GM19351 (cell line): ENCODE data around the gene SCGB1D4.
"Not testable (repeated sequence)": the region's sequence is repeated elsewhere in the genome, so short reads cannot be mapped to it uniquely, and the experiment has no call there.

Source experiments
- ATAC-seq: cut with Tn5 transposase; IDR thresholded peaks from one replicate; pipeline ENCODE4 v1.9.1; 2021; ENCODE audit warnings: mild to moderate bottlenecking, moderate library complexity; ENCODE audit not compliant: unreplicated experiment

The SCGB1D4 gene

GRCh38 chr11:62298975-62299374 lies at the start of gene SCGB1D4:
SCGB1D4 (minus strand) TSS chr11:62299075; CDS start chr11:62299010, 65 bp downstream.
- no peak for ATAC-seq

- ATAC-seq: no peak
Measured at GRCh38 chr11:62345861-62346260, 47.0 kb upstream of the SCGB1D4 start.

GRCh38 chr11:62344210-62344609 lies 45.3 kb upstream of the SCGB1D4 start:
- ATAC-seq: no peak

GRCh38 chr11:62343646-62344190 lies 44.8 kb upstream of the SCGB1D4 start:
- not testable (repeated sequence) for ATAC-seq

- no peak for ATAC-seq
Measured at GRCh38 chr11:62341588-62341987, 42.7 kb upstream of the SCGB1D4 start.

- ATAC-seq: no peak
Measured at GRCh38 chr11:62340269-62340901, 41.5 kb upstream of the SCGB1D4 start.

- ATAC-seq: no peak
Measured at GRCh38 chr11:62338218-62338617, 39.3 kb upstream of the SCGB1D4 start.

GRCh38 chr11:62337303-62338181 lies 38.7 kb upstream of the SCGB1D4 start, which contains the start of gene ASRGL1:
ASRGL1 (plus strand) TSS chr11:62337448; CDS start chr11:62337978, 530 bp downstream.
- no peak for ATAC-seq

- ATAC-seq: not testable (repeated sequence)
Measured at GRCh38 chr11:62336949-62337302, 38.1 kb upstream of the SCGB1D4 start.

- ATAC-seq: no peak
Measured at GRCh38 chr11:62333768-62334167, 34.9 kb upstream of the SCGB1D4 start.

GRCh38 chr11:62331264-62331663 lies 32.4 kb upstream of the SCGB1D4 start:
- not testable (repeated sequence) for ATAC-seq

GRCh38 chr11:62327541-62327940 lies 28.7 kb upstream of the SCGB1D4 start:
- ATAC-seq: not testable (repeated sequence)

- ATAC-seq: not testable (repeated sequence)
Measured at GRCh38 chr11:62326719-62327118, 27.8 kb upstream of the SCGB1D4 start.

- not testable (repeated sequence) for ATAC-seq
Measured at GRCh38 chr11:62325781-62326180, 26.9 kb upstream of the SCGB1D4 start.

- ATAC-seq: no peak
Measured at GRCh38 chr11:62324731-62325556, 26.1 kb upstream of the SCGB1D4 start.

GRCh38 chr11:62322524-62322923 lies 23.6 kb upstream of the SCGB1D4 start:
- no peak for ATAC-seq

- ATAC-seq: no peak
Measured at GRCh38 chr11:62315431-62315830, 16.6 kb upstream of the SCGB1D4 start.

GRCh38 chr11:62309991-62310390 lies 11.1 kb upstream of the SCGB1D4 start:
- no peak for ATAC-seq

GRCh38 chr11:62307950-62308349 lies 9.1 kb upstream of the SCGB1D4 start:
- no peak for ATAC-seq

- ATAC-seq: no peak
Measured at GRCh38 chr11:62306227-62306626, 7.4 kb upstream of the SCGB1D4 start.

- no peak for ATAC-seq
Measured at GRCh38 chr11:62295504-62295903, 3.4 kb downstream of the SCGB1D4 start.
